Mammary epithelial cell (primary cell): Measurements from ENCODE around the gene TTC21A.

Experiments used
- CTCF ChIP-seq, 2 donors: IDR thresholded peaks in 1 of 2; conservative IDR thresholded peaks in 1 of 2; 2 replicates each; pipeline ENCODE4 v1.5.1; 2011 to 2012; ENCODE audit warnings: inconsistent platforms in 2 of 2, low read length in 2 of 2, mild to moderate bottlenecking in 2 of 2, control low read depth in 1 of 2, low read depth in 1 of 2; ENCODE audit not compliant: insufficient read depth in 1 of 2; ENCODE audit errors: extremely low read depth in 1 of 2
- EZH2 ChIP-seq: IDR thresholded peaks from 2 replicates; pipeline ENCODE4 v1.6.1; 2012; ENCODE audit warnings: low read length, inconsistent platforms, borderline replicate concordance

GRCh38 chr3:39118931-39119660, 11.6 kb downstream of the TTC21A start:
- TF ChIP-seq CTCF (conservative IDR thresholded peaks at IDR 0.05 in 1 of 2, IDR thresholded peaks at IDR 0.05 in 1 of 2; ENCODE audit: extremely low read depth in 1 of 2, insufficient read depth in 1 of 2, low read depth in 1 of 2, low read length in 2 of 2) (no peak), EZH2 (no peak)
